OCI-LY3 (cell line): ENCODE measurements around the gene KDM4B.

Experiments used
- H2AFZ ChIP-seq: fragments of 200-600, 300-600 bp; shearing (Covaris generic); 2 replicates; pipeline ENCODE4 v1.6.0; 2014; ENCODE audit warnings: antibody characterized with exemption, low read depth, low read length
- H3K27ac ChIP-seq: fragments of 200-600, 300-600 bp; sonication (generic); 2 replicates; pipeline ENCODE4 v1.5.1; 2014; ENCODE audit warnings: mild to moderate bottlenecking, low read length, moderate library complexity, mixed read lengths
- H3K27me3 ChIP-seq: fragments of 200-600, 300-600 bp; sonication (generic); 2 replicates; pipeline ENCODE4 v1.6.1; 2014; ENCODE audit warnings: low read depth, low read length, mixed read lengths
- H3K36me3 ChIP-seq: fragments of 200-600, 300-600 bp; sonication (generic); replicated peaks from 2 replicates; pipeline ENCODE3; 2014; ENCODE audit warnings: low read depth, low read length, mixed read lengths
- H3K4me1 ChIP-seq: fragments of 300-600, 200-600 bp; sonication (generic); 2 replicates; pipeline ENCODE4 v1.6.1; 2014; ENCODE audit warnings: low read length, mixed read lengths
- H3K4me2 ChIP-seq: fragments of 200-600, 300-600 bp; sonication (generic); 2 replicates; pipeline ENCODE4 v1.6.1; 2014; ENCODE audit warnings: low read length, mixed read lengths
- H3K4me3 ChIP-seq: fragments of 300-600, 200-600 bp; sonication (generic); 2 replicates; pipeline ENCODE4 v1.5.1; 2014; ENCODE audit warnings: antibody characterized with exemption, mild to moderate bottlenecking, low read length, moderate library complexity
- H3K79me2 ChIP-seq: fragments of 300-600, 200-600 bp; shearing (Covaris generic); 2 replicates; pipeline ENCODE4 v1.6.1; 2014; ENCODE audit warnings: mild to moderate bottlenecking, low read length, mixed read lengths
- H3K9ac ChIP-seq: fragments of 300-600, 200-600 bp; shearing (Covaris generic); 2 replicates; pipeline ENCODE4 v1.6.0; 2014; ENCODE audit warnings: mild to moderate bottlenecking, low read length, moderate library complexity
- H3K9me3 ChIP-seq: fragments of 200-600, 300-600 bp; shearing (Covaris generic); 2 replicates; pipeline ENCODE4 v1.6.1; 2014; ENCODE audit warnings: low read length, mixed read lengths; ENCODE audit not compliant: insufficient read depth
- H4K20me1 ChIP-seq: fragments of 200-600, 300-600 bp; sonication (generic); 2 replicates; pipeline ENCODE4 v1.6.1; 2016; ENCODE audit warnings: low read length, mixed read lengths; ENCODE audit not compliant: insufficient read depth
- CTCF ChIP-seq: fragments of 200-600, 300-600 bp; sonication (generic); IDR thresholded peaks from 2 replicates; pipeline ENCODE4 v1.5.1; 2014; ENCODE audit warnings: antibody characterized with exemption, low read length, low read depth
- EZH2phosphoT487 ChIP-seq: fragments of 200-600 bp; shearing (Covaris generic); IDR thresholded peaks from 2 replicates; pipeline ENCODE4 v1.6.1; 2018; ENCODE audit warnings: antibody characterized with exemption, mixed run types, low read depth

KDM4B gene

DNA sequence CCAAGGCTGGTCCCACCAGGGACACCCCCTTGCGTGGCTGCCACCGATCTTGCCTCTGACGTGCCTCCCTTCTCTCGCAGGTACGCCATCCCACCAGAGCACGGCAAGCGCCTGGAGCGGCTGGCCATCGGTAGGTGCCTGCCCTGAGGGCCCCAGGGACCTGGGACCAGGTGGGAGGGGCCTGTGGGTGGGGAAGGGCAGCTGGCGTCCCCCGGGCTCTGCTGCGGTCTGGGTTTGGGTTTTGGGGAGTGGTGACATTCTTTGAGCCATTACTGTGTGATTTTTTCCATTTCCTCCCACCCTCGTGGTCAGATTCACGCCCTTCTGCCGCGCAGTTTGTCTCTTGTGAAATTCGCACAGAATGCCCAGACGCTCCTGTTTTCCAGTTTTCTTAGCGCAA lies 102.0 kb downstream of the KDM4B start:
- TF ChIP-seq CTCF (no peak), EZH2phosphoT487 (no peak)
- Histone ChIP-seq H3K27me3 (no peaks in the 10 kb centered on the region), H4K20me1 (peaks cover 29% of the 10 kb centered on the region), H2AFZ (no peak overlapping the region), H3K36me3 (peaks cover 2% of the 10 kb centered on the region), H3K4me3 (no peak overlapping the region), H3K79me2 (no peaks in the 10 kb centered on the region; the same call in 1 of the 2 replicates), H3K27ac (no peak overlapping the region), H3K9me3 (no peaks in the 10 kb centered on the region), H3K9ac (no peak overlapping the region), H3K4me2 (no peak overlapping the region), H3K4me1 (no peaks in the 10 kb centered on the region)

GRCh38 chr19:5071579-5071978 lies 102.7 kb downstream of the KDM4B start:
- Histone ChIP-seq H3K27ac (no peak overlapping the region), H3K27me3 (no peaks in the 10 kb centered on the region), H3K9ac (no peak overlapping the region), H3K9me3 (no peaks in the 10 kb centered on the region), H3K79me2 (no peaks in the 10 kb centered on the region; the same call in 1 of the 2 replicates), H2AFZ (no peak overlapping the region), H3K36me3 (peaks cover 2% of the 10 kb centered on the region), H3K4me2 (no peak overlapping the region), H3K4me1 (no peaks in the 10 kb centered on the region), H4K20me1 (peaks cover 29% of the 10 kb centered on the region), H3K4me3 (no peak overlapping the region)
- TF ChIP-seq CTCF = no peak
- no peak for TF ChIP-seq EZH2phosphoT487

DNA sequence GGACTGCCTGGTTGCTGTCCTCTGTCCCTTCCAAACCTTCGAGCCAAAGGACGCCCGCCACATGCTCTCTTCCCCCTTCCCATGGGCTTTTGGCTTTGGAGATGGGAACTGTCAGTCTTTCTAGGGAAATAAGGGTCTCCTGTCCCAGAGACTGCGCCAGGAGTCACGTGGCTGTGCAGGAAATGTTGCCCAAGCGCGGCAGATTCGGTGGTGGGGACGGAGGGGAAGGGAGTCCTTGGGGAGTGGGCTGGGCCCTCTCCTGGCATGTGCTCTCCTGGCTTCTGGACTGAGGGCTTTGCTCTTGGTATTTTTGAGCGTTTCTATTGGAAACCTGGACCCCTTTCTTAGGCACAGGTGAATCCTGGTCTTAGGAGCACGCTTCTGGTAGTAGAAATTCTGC lies 103.2 kb downstream of the KDM4B start:
- H3K9me3 ChIP-seq = no peaks in the 10 kb centered on the region
- H3K4me3 ChIP-seq = no peak overlapping the region
- H3K36me3 ChIP-seq = peaks cover 2% of the 10 kb centered on the region
- no peaks in the 10 kb centered on the region; the same call in 1 of the 2 replicates for H3K79me2 ChIP-seq
- H3K4me1 ChIP-seq = no peaks in the 10 kb centered on the region
- no peak overlapping the region for H3K27ac ChIP-seq
- no peak overlapping the region for H3K4me2 ChIP-seq
- no peak overlapping the region for H3K9ac ChIP-seq
- peaks cover 33% of the 10 kb centered on the region for H4K20me1 ChIP-seq
- no peak overlapping the region for H2AFZ ChIP-seq
- H3K27me3 ChIP-seq = no peaks in the 10 kb centered on the region
- TF ChIP-seq CTCF (no peak), EZH2phosphoT487 (no peak)

DNA sequence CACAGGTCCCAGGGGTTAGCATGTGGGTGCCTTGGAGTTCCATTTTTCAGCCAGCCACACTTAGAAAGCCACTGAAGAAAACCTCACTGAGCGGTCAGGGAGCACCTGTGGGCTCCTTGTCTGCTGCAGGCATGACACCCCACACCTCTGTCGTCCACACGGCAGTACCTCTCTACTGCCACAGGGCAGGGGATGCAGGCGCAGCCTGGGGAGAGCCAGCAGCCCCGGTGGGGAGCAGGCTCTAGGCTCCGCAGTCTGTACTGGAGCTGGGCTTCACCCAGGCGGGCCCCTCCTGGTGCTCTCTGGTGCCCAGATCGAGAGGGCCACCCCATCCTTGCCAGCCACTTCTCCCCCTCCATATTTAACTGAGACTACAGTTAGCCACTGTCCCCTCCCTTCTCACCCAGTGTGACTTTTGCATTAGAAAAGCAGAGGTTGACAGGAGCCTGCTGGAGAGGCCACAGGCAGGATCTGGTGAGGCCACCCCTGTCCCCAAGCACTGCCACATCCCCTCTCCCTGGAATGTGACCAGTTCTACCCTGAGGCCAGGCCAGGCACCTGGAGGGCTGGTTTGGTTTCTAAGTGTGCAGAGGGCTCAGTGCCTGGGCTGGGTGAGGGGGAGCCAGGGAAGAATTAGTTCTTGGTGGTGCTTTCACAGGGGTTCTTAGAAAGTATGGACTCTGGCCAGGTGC lies 104.4 kb downstream of the KDM4B start:
- no peaks in the 10 kb centered on the region; the same call in 1 of the 2 replicates for H3K79me2 ChIP-seq
- H3K4me3 ChIP-seq = no peak overlapping the region
- H3K36me3 ChIP-seq = peaks cover 10% of the 10 kb centered on the region
- no peak overlapping the region for H3K27ac ChIP-seq
- H4K20me1 ChIP-seq = peaks cover 35% of the 10 kb centered on the region
- TF ChIP-seq CTCF = no peak
- TF ChIP-seq EZH2phosphoT487 = no peak
- H3K27me3 ChIP-seq = no peaks in the 10 kb centered on the region
- no peak overlapping the region for H3K4me2 ChIP-seq
- H2AFZ ChIP-seq = no peak overlapping the region
- H3K9ac ChIP-seq = no peak overlapping the region
- H3K9me3 ChIP-seq = no peaks in the 10 kb centered on the region
- H3K4me1 ChIP-seq = no peaks in the 10 kb centered on the region
